ENCODE measurements around the gene ATF7. TPM values are rescaled to one million over a fixed set of nuclear protein-coding genes. Genes with fewer than 3 reads are reported as not detected.

The ATF7 gene
- total RNA-seq, 4 donors from 2014 or later = 14.2 to 29.7 (median 26.8) TPM

DNA sequence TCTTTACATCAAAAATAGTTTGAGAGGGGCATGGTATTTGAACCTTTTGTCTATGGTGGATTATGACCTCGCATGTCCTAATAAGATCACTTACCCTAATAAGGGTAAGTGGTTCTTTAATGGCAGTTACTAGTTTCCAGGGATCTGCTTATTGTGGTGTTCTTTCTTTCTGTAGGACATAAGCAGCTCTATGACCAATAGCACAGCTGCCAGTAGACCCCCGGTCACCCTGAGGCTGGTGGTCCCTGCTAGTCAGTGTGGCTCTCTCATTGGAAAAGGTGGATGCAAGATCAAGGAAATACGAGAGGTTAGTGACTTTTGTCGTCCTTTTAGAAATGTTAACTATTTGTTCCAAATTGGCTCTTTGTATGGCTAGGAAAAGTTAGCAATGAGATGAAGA is 167.1 kb downstream of the ATF7 start:
- in situ Hi-C loops (cut with MboI; ENCODE audit: low pct_ligation_motif_present in 1 of 4, low pct_unique_long_range_greater_than_20kb in 1 of 4, low sequenced_read_pairs in 3 of 4) (no loop called here), intact Hi-C loops (cut with DNase I; ENCODE audit: low total_unique reads) (no loop called here)
- TF ChIP-seq EP300 (IDR thresholded peaks at IDR 0.05; ENCODE audit: low read depth) (no peak), POLR2A (IDR thresholded peaks at IDR 0.05) (no peak), POLR2AphosphoS5 (IDR thresholded peaks at IDR 0.05) (no peak)
- TF ChIP-seq, protein P1, sequence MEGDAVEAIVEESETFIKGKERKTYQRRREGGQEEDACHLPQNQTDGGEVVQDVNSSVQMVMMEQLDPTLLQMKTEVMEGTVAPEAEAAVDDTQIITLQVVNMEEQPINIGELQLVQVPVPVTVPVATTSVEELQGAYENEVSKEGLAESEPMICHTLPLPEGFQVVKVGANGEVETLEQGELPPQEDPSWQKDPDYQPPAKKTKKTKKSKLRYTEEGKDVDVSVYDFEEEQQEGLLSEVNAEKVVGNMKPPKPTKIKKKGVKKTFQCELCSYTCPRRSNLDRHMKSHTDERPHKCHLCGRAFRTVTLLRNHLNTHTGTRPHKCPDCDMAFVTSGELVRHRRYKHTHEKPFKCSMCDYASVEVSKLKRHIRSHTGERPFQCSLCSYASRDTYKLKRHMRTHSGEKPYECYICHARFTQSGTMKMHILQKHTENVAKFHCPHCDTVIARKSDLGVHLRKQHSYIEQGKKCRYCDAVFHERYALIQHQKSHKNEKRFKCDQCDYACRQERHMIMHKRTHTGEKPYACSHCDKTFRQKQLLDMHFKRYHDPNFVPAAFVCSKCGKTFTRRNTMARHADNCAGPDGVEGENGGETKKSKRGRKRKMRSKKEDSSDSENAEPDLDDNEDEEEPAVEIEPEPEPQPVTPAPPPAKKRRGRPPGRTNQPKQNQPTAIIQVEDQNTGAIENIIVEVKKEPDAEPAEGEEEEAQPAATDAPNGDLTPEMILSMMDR (IDR thresholded peaks at IDR 0.05) = no peak
- H3K4me3 ChIP-seq = no peak overlapping the region
- H3K27ac ChIP-seq = no peak overlapping the region
- H3K36me3 ChIP-seq = peaks cover 0 to 100% (median 52%) of the 10 kb centered on the region in 4 donors
- no peaks in the 10 kb centered on the region for H3K9me3 ChIP-seq
- peaks cover 2 to 7% (median 5%) of the 10 kb centered on the region in 4 donors for H3K4me1 ChIP-seq
- H3K27me3 ChIP-seq = no peaks in the 10 kb centered on the region
- no peak for DNase-seq
- 73 to 78% methylated on average over 4 of the region's 4 CpGs for WGBS, 2 donors (ENCODE audit: low coverage in 1 of 2)

Small RNAs within 50 kb of the gene (small RNA-seq; reads per million reads assigned to genes)
- 0 reads per million in 4 donors for gene AC023509.3

Other genes with a start within 250 kb of the ATF7 start
- gene SP1, start 246.2 kb downstream of the ATF7 start, total RNA-seq = 10 to 100 TPM; 32.6 to 80.1 (median 67.1) TPM
- under 1 TPM in 1 of 4 donors, not detected in 3; 0.27 TPM for gene AMHR2, start 202.5 kb downstream of the ATF7 start, total RNA-seq
- 100 to 1,000 TPM; 175 to 307 (median 261) TPM for gene PRR13, start 184.6 kb downstream of the ATF7 start, total RNA-seq
- 100 to 1,000 TPM; 340 to 492 (median 432) TPM for gene PCBP2, start 174.3 kb downstream of the ATF7 start, total RNA-seq
- gene MAP3K12, start 126.9 kb downstream of the ATF7 start, total RNA-seq = 10 to 100 TPM in 2 of 4 donors, 1 to 10 TPM in 2; 6.8 to 20.9 (median 10.3) TPM
- gene TARBP2, start 125.1 kb downstream of the ATF7 start, total RNA-seq = 10 to 100 TPM; 22.4 to 37.0 (median 34.1) TPM
- gene NPFF, start 118.9 kb downstream of the ATF7 start, total RNA-seq = not detected
- 100 to 1,000 TPM; 248 to 394 (median 337) TPM for gene ATP5MC2, start 49.7 kb upstream of the ATF7 start, total RNA-seq
- 100 to 1,000 TPM; 118 to 186 (median 168) TPM for gene CALCOCO1, start 101.1 kb upstream of the ATF7 start, total RNA-seq
- not detected for gene CISTR, start 125.6 kb upstream of the ATF7 start, total RNA-seq